Heart right ventricle (tissue), 16 donors: ENCODE results near the gene KRT222. TPM values are rescaled to one million over a fixed set of nuclear protein-coding genes. Genes with fewer than 3 reads are reported as not detected.
A peak's percentile ranks its signal among the peaks of the same experiment; 100 is the strongest.

ENCODE experiments used
- ATAC-seq, 8 donors: fragments of 200-7000 bp; cut with Tn5 transposase; one replicate each; pipeline ENCODE4 v1.9.1; 2020; ENCODE audit warnings: mild to moderate bottlenecking in 8 of 8, moderate library complexity in 8 of 8, moderate number of reproducible peaks in 1 of 8
- DNase-seq, 2 donors: peaks; one replicate each; pipeline ENCODE4 v3.0.0-alpha.2; 2020
- H3K27ac ChIP-seq, 10 donors: fragments of 200-600 bp; sonication (generic) in 2 of 10; one replicate each; pipeline versions ENCODE4 v1.5.0 to v1.8.0; 2020 to 2022; ENCODE audit warnings: mild to moderate bottlenecking in 3 of 10
- H3K27me3 ChIP-seq, 7 donors: fragments of 200-600 bp; one replicate each; pipeline ENCODE4 v1.8.0; 2021 to 2022; ENCODE audit warnings: mild to moderate bottlenecking in 2 of 7
- H3K36me3 ChIP-seq, 9 donors: fragments of 200-600 bp; sonication (generic) in 1 of 9; one replicate each; pipeline versions ENCODE4 v1.5.0 to v1.8.0; 2020 to 2022; ENCODE audit warnings: mild to moderate bottlenecking in 2 of 9
- H3K4me1 ChIP-seq, 9 donors: fragments of 200-600 bp; sonication (generic) in 1 of 9; one replicate each; pipeline versions ENCODE4 v1.5.0 to v1.8.0; 2020 to 2022; ENCODE audit warnings: mild to moderate bottlenecking in 4 of 9
- H3K4me3 ChIP-seq, 10 donors: fragments of 200-600 bp; sonication (generic) in 2 of 10; one replicate each; pipeline versions ENCODE4 v1.5.0 to v1.8.0; 2020 to 2022; ENCODE audit warnings: mild to moderate bottlenecking in 7 of 10, moderate library complexity in 2 of 10
- H3K9me3 ChIP-seq, 11 donors: fragments of 200-600 bp in 10 of 11; sonication (generic) in 2 of 11; one replicate each; pipeline versions ENCODE4 v1.5.0 to v1.8.0; 2013 to 2022; ENCODE audit warnings: mild to moderate bottlenecking in 2 of 11, control low read depth in 1 of 11, moderate library complexity in 1 of 11
- WGBS, 2 donors: extraction: QIAGEN DNeasy Blood & Tissue Kit; methylation state at CpG; one replicate each; pipeline ENCODE4 v1.1.7; 2013; ENCODE audit warnings: inconsistent platforms in 1 of 2; 5-methylcytosine and 5-hydroxymethylcytosine counted together
- intact Hi-C, 10 donors: fragments of 100-400 bp; cut with DNase I; formaldehyde crosslinking; loops; one replicate each; pipeline versions ENCODE4 v1.11.1 to v1.14.2; 2022
- polyA plus RNA-seq, 2 donors: library from polyadenylated mRNA; stranded (reverse); fragments of 200-250 nt; gene quantifications; one replicate each; pipeline ENCODE4 v1.2.3, GENCODE V29; 2013
- total RNA-seq, 10 donors: library from RNA; stranded (reverse); fragmentation: NEBNext Ultra II Directional in 3 of 10; extraction: Animal tissue kit (Norgen Biotek cat#: 25700) in 3 of 10; gene quantifications; one replicate each; pipeline versions ENCODE4 v1.2.1 to v1.2.4, GENCODE V29; 2021 to 2023
- TF ChIP-seq, protein P1 (sequence below), 9 donors: fragments of 200-600 bp; sonication (generic) in 2 of 9; IDR thresholded peaks; one replicate each; pipeline versions ENCODE4 v1.5.0 to v1.8.0; 2021 to 2022; ENCODE audit warnings: antibody characterized with exemption in 9 of 9, mild to moderate bottlenecking in 5 of 9, moderate library complexity in 1 of 9
- donor health status: Arrhythmogenic right ventricular cardiomyopathy.
- donor health status: ischemic (EF 13 %, LVEDD 7.1; RV severe dilation, severe dysfunction).
- donor health status: healthy with polysubstance abuse.
- donor health status: DM: no; HTN: yes; CAD: no.
- donor health status: DM: no; HTN: no; CAD: no.
- donor health status: ischemic (EF 25% LVEDD 6.9; RV normal size, moderate dysfunction).
- donor health status: ischemic (EF 25% LVEDD 5.7; RV mildly dilated, moderate dysfunction).
- donor health status: healthy.
- donor health status: DM: yes; HTN: yes; CAD: no.
- donor health status: Ischemic cardiomyopathy.
- donor health status: ischemic (EF 35%, LVEDD 5.7; RV mildly dilated, moderate dysfunction).
- donor health status: nonischemic (EF 11% LVEDD 7.7; RV severe dilation, severe dysfunction).
- donor health status: DM: yes; HTN: yes; CAD: no.
- donor health status: PGD.
- donor health status: ischemic (EF 29% LVEDD 5.4; RV normal size, mild dysfunction).
- donor health status: nonischemic (EF 23%, LVEDD 6.1; RV moderate dilation, normal function).

KRT222 gene
- total and polyA plus RNA-seq, 12 donors: 0.07 to 0.57 (median 0.21) TPM; not detected in 7

DNA sequence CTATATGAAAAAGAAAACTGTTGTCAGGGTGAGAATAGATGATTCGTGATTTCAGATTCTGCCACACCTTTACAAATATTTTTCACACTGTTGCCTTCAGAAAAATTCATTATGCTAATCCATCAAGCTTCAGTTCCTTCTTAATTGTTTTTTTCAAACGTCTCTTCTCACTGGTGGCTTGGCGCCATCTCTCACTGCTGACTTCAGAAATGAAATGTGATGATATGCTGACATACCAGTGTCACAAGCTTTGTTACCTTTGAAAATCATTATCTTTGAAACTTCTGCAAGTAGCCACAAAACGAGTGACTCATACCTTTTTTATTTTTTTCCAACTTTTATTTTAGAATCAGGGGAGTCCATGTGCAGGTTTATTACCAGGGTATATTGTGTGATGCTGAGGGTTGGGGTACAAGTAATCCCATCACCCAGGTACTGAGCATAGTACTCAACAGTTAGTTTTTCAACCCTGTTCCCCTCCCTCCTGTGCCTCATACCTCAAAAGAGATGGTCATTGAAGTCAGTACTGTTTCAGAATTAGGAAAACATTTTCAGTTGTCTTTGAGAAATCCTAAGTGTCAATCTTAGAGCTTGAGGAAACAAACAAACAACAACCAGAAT is 14.0 kb upstream of the KRT222 start:
- no peaks in the 10 kb centered on the region for H3K4me1 ChIP-seq
- peaks cover 0 to 48% (median 9%) of the 10 kb centered on the region in 7 donors for H3K27me3 ChIP-seq
- H3K9me3 ChIP-seq: no peaks in the 10 kb centered on the region
- no peaks in the 10 kb centered on the region for H3K36me3 ChIP-seq
- no peak overlapping the region for H3K27ac ChIP-seq
- 48% methylated on average over 4 of the region's 4 CpGs for WGBS, 2 donors
- intact Hi-C loops: no loop called here
- ATAC-seq (no peak), DNase-seq (no peak)
- TF ChIP-seq, protein P1, sequence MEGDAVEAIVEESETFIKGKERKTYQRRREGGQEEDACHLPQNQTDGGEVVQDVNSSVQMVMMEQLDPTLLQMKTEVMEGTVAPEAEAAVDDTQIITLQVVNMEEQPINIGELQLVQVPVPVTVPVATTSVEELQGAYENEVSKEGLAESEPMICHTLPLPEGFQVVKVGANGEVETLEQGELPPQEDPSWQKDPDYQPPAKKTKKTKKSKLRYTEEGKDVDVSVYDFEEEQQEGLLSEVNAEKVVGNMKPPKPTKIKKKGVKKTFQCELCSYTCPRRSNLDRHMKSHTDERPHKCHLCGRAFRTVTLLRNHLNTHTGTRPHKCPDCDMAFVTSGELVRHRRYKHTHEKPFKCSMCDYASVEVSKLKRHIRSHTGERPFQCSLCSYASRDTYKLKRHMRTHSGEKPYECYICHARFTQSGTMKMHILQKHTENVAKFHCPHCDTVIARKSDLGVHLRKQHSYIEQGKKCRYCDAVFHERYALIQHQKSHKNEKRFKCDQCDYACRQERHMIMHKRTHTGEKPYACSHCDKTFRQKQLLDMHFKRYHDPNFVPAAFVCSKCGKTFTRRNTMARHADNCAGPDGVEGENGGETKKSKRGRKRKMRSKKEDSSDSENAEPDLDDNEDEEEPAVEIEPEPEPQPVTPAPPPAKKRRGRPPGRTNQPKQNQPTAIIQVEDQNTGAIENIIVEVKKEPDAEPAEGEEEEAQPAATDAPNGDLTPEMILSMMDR (IDR thresholded peaks at IDR 0.05): no peak
- H3K4me3 ChIP-seq: no peak overlapping the region

DNA sequence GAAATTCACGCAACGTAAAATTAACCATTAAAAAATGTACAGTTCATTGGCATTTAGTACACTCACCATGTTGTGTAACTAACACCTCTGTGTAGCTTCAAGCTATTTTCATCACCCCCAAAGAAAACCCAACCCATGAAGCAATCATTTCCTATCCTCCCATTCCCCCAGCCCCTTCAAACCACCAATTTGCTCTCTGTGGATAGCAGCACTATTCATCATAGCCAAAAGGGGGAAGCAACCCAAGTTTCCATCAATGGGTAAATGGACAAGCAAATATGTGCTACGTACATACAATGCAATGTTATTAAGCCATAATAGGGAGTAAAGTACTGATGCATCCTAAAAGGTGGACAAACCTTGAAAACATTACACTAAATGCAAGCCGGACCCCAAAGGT is 10.9 kb upstream of the KRT222 start:
- DNase-seq (no peak), ATAC-seq (no peak)
- H3K27me3 ChIP-seq: peaks cover 0 to 52% (median 9%) of the 10 kb centered on the region in 7 donors
- no peaks in the 10 kb centered on the region for H3K36me3 ChIP-seq
- no peak overlapping the region for H3K27ac ChIP-seq
- H3K4me1 ChIP-seq: no peaks in the 10 kb centered on the region
- no peaks in the 10 kb centered on the region for H3K9me3 ChIP-seq
- H3K4me3 ChIP-seq: no peak overlapping the region
- intact Hi-C loops: no loop called here
- WGBS, 2 donors: 86 to 88% methylated on average over 4 of the region's 4 CpGs
- TF ChIP-seq, protein P1 (IDR thresholded peaks at IDR 0.05): no peak

DNA sequence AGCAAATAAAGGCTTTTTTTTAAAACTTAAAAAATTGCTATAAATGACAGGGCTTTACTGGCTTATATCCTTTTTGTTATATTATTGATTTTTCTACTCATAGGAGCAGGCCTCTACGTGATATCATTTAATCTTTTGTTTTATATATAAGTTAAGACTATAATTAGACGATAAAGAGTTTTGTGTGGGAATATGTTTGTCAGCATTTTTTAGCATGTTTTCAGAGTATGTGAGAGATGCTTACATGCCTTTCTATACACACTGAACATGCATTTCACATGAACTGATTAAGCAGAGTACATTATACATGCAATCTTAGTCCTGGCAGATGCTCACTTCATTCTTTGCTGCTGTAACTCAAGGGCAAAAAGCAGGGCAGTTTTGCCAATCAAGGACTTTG is 7.7 kb upstream of the KRT222 start:
- Histone ChIP-seq H3K4me1 (no peaks in the 10 kb centered on the region), H3K27me3 (peaks cover 0 to 48% (median 9%) of the 10 kb centered on the region in 7 donors), H3K4me3 (no peak overlapping the region), H3K9me3 (peaks cover 0 to 3% (median 0%) of the 10 kb centered on the region in 11 donors), H3K27ac (no peak overlapping the region), H3K36me3 (no peaks in the 10 kb centered on the region)
- DNase-seq: no peak
- 92 to 95% methylated on average over 2 of the region's 2 CpGs for WGBS, 2 donors
- TF ChIP-seq, protein P1 (IDR thresholded peaks at IDR 0.05): no peak
- intact Hi-C loops: no loop called here
- ATAC-seq: no peak

DNA sequence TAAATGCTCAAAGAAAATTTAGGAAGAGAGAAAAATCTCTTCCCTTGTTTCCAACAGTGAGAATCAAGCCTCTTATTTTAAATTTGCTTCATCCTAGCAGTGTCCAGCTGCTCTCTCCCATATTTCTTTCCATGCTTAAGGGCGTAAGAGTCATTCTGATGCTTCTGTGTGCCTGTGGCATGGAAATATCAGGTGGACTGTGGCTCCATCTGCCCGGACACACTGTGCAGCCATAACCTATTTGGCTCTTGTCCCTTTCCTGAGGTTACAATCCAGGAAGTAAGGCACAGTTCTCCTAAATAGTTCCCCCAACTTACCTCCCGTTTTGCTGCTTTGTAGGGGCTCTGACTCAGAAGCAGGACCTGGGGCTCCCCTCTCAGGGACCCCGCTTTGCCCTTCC is 6.3 kb upstream of the KRT222 start:
- 51 to 53% methylated on average over 4 of the region's 4 CpGs for WGBS, 2 donors
- no peaks in the 10 kb centered on the region for H3K36me3 ChIP-seq
- intact Hi-C loops: no loop called here
- peaks cover 0 to 50% (median 12%) of the 10 kb centered on the region in 7 donors for H3K27me3 ChIP-seq
- ATAC-seq (no peak), DNase-seq (no peak)
- no peaks in the 10 kb centered on the region for H3K4me1 ChIP-seq
- H3K27ac ChIP-seq: peak overlapping the region in 1 of 10 donors; percentile 48
- TF ChIP-seq, protein P1 (IDR thresholded peaks at IDR 0.05): no peak
- H3K4me3 ChIP-seq: no peak overlapping the region
- peaks cover 0 to 3% (median 0%) of the 10 kb centered on the region in 11 donors for H3K9me3 ChIP-seq
